Right lobe of liver (tissue), 4 donors: ENCODE results near the gene RAB35.

Experiments
- POLR2A ChIP-seq: fragments of 450-650 bp; IDR thresholded peaks from one replicate; pipeline ENCODE4 v1.6.1; 2017; ENCODE audit warnings: antibody characterized with exemption, mild to moderate bottlenecking
- TF ChIP-seq, protein P1 (sequence below), 4 donors: fragments of 200-600 bp in 3 of 4; fragments of 450-650 bp in 1 of 4; IDR thresholded peaks; one replicate each; pipeline versions ENCODE4 v1.5.1 to v1.8.0; 2016 to 2022; ENCODE audit warnings: antibody characterized with exemption in 4 of 4, mild to moderate bottlenecking in 2 of 4
- donor health status: DM: no; HTN: no; CAD: no.
- donor health status: DM: no; HTN: no; CAD: no.
- donor health status: DM: no; HTN: yes; CAD: no.

DNA sequence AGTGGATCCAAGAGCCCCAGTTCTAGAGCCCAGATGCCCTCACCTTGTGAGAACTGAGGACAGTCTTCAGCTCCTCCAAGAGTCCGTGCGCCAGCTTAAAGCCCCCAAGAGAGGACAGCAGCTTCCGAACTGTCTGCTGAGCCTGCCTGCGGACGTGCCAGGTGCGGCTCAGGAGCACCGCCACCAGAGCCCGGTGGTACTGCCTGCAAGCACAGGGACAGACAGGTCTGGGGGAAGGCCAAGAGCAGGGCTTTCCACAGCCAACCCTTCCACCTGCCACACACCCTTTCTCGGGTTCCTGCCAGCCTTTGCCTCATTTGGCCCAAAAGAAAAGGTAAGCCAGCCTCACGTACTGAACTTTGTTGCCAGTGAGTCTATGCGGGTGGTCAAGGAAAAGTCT lies 47.7 kb upstream of the RAB35 start:
- TF ChIP-seq POLR2A = no peak
- TF ChIP-seq, protein P1, sequence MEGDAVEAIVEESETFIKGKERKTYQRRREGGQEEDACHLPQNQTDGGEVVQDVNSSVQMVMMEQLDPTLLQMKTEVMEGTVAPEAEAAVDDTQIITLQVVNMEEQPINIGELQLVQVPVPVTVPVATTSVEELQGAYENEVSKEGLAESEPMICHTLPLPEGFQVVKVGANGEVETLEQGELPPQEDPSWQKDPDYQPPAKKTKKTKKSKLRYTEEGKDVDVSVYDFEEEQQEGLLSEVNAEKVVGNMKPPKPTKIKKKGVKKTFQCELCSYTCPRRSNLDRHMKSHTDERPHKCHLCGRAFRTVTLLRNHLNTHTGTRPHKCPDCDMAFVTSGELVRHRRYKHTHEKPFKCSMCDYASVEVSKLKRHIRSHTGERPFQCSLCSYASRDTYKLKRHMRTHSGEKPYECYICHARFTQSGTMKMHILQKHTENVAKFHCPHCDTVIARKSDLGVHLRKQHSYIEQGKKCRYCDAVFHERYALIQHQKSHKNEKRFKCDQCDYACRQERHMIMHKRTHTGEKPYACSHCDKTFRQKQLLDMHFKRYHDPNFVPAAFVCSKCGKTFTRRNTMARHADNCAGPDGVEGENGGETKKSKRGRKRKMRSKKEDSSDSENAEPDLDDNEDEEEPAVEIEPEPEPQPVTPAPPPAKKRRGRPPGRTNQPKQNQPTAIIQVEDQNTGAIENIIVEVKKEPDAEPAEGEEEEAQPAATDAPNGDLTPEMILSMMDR (IDR thresholded peaks at IDR 0.05) = no peak
